PFSK-1 (cell line): ENCODE results near the gene WDR72.

Experiments used
- FOXP2 ChIP-seq: optimal IDR thresholded peaks from 2 replicates; pipeline ENCODE3; 2011; ENCODE audit warnings: borderline replicate concordance, control low read depth, inconsistent platforms; ENCODE audit not compliant: insufficient read depth; ENCODE audit errors: extremely low read length, extremely low read depth
- POLR2AphosphoS5 ChIP-seq: IDR thresholded peaks from 2 replicates; pipeline ENCODE4 v1.6.1; 2012; ENCODE audit warnings: low read depth, mild to moderate bottlenecking, control low read depth, low read length, moderate library complexity
- TAF1 ChIP-seq: IDR thresholded peaks from 2 replicates; pipeline ENCODE4 v1.6.1; 2012; ENCODE audit warnings: low read length, control low read depth, borderline replicate concordance; ENCODE audit not compliant: insufficient read depth
- TF ChIP-seq, protein P1 (sequence below), 2 experiments: IDR thresholded peaks; 2 replicates each; pipeline versions ENCODE4 v1.6.1 to v1.8.0; 2011 to 2012; ENCODE audit warnings: low read depth in 2 of 2, low read length in 2 of 2, control low read depth in 1 of 2, inconsistent platforms in 1 of 2, mild to moderate bottlenecking in 1 of 2, moderate library complexity in 1 of 2; ENCODE audit not compliant: insufficient read depth in 1 of 2

- TF ChIP-seq POLR2AphosphoS5 (no peak), TAF1 (no peak), FOXP2 (no peak)
- TF ChIP-seq, protein P1, sequence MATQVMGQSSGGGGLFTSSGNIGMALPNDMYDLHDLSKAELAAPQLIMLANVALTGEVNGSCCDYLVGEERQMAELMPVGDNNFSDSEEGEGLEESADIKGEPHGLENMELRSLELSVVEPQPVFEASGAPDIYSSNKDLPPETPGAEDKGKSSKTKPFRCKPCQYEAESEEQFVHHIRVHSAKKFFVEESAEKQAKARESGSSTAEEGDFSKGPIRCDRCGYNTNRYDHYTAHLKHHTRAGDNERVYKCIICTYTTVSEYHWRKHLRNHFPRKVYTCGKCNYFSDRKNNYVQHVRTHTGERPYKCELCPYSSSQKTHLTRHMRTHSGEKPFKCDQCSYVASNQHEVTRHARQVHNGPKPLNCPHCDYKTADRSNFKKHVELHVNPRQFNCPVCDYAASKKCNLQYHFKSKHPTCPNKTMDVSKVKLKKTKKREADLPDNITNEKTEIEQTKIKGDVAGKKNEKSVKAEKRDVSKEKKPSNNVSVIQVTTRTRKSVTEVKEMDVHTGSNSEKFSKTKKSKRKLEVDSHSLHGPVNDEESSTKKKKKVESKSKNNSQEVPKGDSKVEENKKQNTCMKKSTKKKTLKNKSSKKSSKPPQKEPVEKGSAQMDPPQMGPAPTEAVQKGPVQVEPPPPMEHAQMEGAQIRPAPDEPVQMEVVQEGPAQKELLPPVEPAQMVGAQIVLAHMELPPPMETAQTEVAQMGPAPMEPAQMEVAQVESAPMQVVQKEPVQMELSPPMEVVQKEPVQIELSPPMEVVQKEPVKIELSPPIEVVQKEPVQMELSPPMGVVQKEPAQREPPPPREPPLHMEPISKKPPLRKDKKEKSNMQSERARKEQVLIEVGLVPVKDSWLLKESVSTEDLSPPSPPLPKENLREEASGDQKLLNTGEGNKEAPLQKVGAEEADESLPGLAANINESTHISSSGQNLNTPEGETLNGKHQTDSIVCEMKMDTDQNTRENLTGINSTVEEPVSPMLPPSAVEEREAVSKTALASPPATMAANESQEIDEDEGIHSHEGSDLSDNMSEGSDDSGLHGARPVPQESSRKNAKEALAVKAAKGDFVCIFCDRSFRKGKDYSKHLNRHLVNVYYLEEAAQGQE (IDR thresholded peaks at IDR 0.05; ENCODE audit: insufficient read depth in 1 of 2, low read depth in 2 of 2, low read length in 2 of 2) = no peak
These were observed 179.1 kb downstream of the WDR72 start for GRCh38 chr15:53580366-53580765.
